Measurements from ENCODE around the gene SMYD4.

DNA sequence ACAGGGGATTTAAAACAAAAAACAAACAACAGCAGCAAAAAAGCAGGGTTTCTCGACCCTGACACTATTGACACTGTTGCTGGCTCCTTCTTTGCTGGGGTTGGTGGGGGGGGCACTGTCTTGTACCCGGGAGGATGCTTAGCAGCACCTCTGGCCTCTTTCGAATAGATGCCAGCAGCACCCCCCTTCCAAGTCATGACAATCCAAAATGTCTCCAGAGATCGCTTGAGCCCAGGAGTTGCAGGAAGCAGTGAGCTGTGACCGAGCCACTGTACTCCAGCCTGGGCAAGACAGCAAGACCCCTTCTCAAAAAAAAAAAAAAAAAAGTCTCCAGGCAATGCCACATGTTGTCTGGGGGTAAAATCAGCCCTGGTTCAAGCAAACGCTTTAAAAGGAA lies 47.5 kb downstream of the SMYD4 start:
- no peak for TF ChIP-seq BCL11B (tag by site-specific recombination; IDR thresholded peaks at IDR 0.05; ENCODE audit: low read depth)
- no peak for TF ChIP-seq ZNF658 (tag by site-specific recombination; IDR thresholded peaks at IDR 0.05)
- TF ChIP-seq, protein P1, sequence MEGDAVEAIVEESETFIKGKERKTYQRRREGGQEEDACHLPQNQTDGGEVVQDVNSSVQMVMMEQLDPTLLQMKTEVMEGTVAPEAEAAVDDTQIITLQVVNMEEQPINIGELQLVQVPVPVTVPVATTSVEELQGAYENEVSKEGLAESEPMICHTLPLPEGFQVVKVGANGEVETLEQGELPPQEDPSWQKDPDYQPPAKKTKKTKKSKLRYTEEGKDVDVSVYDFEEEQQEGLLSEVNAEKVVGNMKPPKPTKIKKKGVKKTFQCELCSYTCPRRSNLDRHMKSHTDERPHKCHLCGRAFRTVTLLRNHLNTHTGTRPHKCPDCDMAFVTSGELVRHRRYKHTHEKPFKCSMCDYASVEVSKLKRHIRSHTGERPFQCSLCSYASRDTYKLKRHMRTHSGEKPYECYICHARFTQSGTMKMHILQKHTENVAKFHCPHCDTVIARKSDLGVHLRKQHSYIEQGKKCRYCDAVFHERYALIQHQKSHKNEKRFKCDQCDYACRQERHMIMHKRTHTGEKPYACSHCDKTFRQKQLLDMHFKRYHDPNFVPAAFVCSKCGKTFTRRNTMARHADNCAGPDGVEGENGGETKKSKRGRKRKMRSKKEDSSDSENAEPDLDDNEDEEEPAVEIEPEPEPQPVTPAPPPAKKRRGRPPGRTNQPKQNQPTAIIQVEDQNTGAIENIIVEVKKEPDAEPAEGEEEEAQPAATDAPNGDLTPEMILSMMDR (tag by site-specific recombination; IDR thresholded peaks at IDR 0.05), result no peak
- TF ChIP-seq, protein P2, sequence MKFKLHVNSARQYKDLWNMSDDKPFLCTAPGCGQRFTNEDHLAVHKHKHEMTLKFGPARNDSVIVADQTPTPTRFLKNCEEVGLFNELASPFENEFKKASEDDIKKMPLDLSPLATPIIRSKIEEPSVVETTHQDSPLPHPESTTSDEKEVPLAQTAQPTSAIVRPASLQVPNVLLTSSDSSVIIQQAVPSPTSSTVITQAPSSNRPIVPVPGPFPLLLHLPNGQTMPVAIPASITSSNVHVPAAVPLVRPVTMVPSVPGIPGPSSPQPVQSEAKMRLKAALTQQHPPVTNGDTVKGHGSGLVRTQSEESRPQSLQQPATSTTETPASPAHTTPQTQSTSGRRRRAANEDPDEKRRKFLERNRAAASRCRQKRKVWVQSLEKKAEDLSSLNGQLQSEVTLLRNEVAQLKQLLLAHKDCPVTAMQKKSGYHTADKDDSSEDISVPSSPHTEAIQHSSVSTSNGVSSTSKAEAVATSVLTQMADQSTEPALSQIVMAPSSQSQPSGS (tag by site-specific recombination; IDR thresholded peaks at IDR 0.05; ENCODE audit: low read depth), result no peak
- TF ChIP-seq SP2 (tag by site-specific recombination; IDR thresholded peaks at IDR 0.05), result no peak
- TF ChIP-seq, protein P3, sequence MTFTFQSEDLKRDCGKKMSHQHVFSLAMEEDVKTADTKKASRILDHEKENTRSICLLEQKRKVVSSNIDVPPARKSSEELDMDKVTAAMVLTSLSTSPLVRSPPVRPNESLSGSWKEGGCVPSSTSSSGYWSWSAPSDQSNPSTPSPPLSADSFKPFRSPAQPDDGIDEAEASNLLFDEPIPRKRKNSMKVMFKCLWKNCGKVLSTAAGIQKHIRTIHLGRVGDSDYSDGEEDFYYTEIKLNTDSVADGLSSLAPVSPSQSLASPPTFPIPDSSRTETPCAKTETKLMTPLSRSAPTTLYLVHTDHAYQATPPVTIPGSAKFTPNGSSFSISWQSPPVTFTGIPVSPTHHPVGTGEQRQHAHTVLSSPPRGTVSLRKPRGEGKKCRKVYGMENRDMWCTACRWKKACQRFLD (tag by site-specific recombination; IDR thresholded peaks at IDR 0.05), result no peak
- TF ChIP-seq, protein P4, sequence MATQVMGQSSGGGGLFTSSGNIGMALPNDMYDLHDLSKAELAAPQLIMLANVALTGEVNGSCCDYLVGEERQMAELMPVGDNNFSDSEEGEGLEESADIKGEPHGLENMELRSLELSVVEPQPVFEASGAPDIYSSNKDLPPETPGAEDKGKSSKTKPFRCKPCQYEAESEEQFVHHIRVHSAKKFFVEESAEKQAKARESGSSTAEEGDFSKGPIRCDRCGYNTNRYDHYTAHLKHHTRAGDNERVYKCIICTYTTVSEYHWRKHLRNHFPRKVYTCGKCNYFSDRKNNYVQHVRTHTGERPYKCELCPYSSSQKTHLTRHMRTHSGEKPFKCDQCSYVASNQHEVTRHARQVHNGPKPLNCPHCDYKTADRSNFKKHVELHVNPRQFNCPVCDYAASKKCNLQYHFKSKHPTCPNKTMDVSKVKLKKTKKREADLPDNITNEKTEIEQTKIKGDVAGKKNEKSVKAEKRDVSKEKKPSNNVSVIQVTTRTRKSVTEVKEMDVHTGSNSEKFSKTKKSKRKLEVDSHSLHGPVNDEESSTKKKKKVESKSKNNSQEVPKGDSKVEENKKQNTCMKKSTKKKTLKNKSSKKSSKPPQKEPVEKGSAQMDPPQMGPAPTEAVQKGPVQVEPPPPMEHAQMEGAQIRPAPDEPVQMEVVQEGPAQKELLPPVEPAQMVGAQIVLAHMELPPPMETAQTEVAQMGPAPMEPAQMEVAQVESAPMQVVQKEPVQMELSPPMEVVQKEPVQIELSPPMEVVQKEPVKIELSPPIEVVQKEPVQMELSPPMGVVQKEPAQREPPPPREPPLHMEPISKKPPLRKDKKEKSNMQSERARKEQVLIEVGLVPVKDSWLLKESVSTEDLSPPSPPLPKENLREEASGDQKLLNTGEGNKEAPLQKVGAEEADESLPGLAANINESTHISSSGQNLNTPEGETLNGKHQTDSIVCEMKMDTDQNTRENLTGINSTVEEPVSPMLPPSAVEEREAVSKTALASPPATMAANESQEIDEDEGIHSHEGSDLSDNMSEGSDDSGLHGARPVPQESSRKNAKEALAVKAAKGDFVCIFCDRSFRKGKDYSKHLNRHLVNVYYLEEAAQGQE (tag by site-specific recombination; IDR thresholded peaks at IDR 0.05), result no peak
- no peak for TF ChIP-seq ZNF335 (tag by site-specific recombination; conservative IDR thresholded peaks at IDR 0.05)
- TF ChIP-seq, protein P5, sequence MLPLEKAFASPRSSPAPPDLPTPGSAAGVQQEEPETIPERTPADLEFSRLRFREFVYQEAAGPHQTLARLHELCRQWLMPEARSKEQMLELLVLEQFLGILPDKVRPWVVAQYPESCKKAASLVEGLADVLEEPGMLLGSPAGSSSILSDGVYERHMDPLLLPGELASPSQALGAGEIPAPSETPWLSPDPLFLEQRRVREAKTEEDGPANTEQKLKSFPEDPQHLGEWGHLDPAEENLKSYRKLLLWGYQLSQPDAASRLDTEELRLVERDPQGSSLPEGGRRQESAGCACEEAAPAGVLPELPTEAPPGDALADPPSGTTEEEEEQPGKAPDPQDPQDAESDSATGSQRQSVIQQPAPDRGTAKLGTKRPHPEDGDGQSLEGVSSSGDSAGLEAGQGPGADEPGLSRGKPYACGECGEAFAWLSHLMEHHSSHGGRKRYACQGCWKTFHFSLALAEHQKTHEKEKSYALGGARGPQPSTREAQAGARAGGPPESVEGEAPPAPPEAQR (tag by site-specific recombination; IDR thresholded peaks at IDR 0.05), result no peak
- no peak for TF ChIP-seq ZNF629 (tag by site-specific recombination; IDR thresholded peaks at IDR 0.05)

Data from HEK293 (cell line).